HG03045 (cell line): ENCODE measurements around the gene CRLF1.

Source experiments
- ATAC-seq: cut with Tn5 transposase; IDR thresholded peaks from one replicate; pipeline ENCODE4 v1.9.1; 2021; ENCODE audit warnings: mild to moderate bottlenecking, moderate library complexity; ENCODE audit not compliant: unreplicated experiment

CRLF1 gene

GRCh38 chr19:18636969-18637629, 30.5 kb upstream of the CRLF1 start, which contains the start of gene KLHL26:
Gene KLHL26 (plus strand): TSS chr19:18637028. CDS start chr19:18637055, 27 bp downstream.
- ATAC-seq, result no peak

- ATAC-seq, result peak; percentile 84
Observed at GRCh38 chr19:18636183-18636968, 29.8 kb upstream of the CRLF1 start.

DNA sequence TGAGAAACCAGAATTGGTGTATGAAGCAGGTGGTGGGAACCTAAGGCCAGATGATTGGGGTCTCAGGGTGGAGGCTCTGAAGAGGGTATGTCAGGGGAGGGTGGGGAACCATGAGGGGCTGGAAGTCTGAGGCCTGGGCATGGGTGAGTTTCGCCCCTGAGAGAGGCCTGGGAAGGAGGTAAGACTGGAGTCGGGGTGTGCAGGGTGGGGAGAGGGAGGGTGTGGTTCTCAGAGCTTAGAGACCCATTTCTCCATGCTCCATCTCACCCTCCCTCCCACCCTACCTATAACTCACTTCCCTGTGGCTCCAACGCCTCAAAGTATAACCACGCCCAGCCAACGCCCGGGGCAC, 29.2 kb upstream of the CRLF1 start:
- no peak for ATAC-seq

DNA sequence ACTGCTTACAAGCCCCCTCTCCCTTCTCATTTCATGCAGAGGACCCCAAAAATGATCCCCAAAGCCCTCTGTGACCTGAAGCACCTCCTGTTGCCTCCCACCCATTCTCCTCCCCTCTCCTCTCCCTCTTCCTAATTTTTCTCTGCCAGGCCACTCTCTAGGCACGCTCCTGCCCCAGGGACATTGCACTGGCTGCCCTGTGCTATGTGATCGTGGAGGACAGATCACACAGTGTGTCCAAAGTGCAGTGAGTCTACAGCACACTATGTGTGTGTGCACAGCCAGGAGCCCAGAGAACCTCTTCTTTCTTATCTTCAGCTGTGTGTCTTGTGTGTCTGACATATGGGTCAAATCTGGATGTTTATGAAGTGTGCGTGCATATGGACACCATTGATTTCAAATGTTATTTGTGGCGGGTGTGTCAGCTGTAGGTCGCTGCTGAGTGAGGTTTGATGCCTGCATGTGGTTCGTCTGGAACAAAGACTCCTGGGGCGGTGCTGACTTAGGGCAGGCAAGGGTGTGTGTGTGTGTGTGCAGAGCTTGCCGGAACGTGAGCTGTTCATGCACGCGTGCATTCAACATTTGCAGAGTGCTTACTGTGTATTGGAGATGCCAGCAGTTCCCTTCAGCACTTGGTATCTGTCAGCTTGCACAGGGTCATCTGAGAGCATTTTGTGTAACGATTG, 28.2 kb upstream of the CRLF1 start:
- ATAC-seq, result no peak

DNA sequence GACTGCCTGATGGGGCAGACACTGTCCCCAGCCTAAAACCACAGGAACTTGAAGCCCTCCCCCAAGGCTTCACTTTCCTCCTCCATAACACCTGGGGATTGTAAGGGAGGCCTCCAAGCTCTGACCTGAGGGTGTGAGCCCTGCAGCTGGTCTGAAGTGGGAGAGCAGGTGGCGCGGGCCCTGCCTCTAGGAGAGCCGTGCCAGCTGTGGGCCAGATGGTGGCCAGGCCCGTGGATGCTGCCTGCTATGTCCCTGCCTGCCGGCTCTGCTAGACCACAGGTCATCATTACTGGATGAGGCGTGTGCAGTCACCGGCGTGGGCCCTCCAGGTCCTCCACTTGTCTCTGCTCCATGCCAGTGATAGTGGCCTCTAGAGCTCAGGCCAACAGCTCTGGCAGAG, 26.7 kb upstream of the CRLF1 start:
- ATAC-seq, result no peak

DNA sequence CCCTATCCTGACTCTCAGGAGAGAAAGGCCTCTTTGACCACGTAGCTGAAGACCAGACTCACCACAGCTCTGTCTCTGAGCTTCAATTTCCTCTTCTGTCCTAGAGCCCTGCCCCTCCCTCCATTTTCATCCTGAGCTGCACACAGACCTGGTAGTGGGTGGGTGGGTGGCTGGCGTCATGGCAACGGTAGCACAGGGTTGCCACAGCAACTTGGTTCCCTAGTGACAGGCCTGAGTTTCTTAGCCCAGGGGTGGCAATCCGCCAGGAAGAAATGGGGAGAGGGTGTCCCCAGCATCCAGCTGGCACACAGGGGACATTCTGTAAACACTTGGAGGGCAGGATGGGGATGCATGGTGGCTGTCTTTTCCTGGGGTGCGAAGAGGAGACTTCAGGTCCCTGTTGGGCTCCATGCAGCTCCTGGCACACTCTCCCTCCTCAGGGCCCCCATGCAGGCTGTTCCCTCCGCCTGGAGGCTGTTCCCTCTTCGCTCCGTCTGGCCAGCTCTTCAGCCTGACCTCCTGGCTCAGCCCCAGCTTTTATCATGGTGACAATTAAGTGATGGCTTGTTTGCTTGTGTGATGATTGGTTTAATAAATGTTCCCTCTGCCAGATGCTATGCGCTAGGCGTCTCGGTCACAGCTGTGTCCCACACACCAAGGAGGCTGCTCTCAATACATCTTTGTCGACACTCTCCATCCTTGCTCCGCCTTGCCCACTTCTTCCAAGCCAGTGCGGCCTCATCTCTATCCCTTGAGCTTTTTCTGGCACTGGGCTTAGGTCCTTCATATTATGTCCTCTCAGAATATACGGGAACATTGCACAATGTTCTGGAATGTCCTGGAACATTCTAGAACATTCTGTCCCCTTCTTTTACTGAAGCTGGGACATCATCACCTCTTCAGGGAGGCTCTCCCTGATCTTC, 22.8 kb upstream of the CRLF1 start:
- no peak for ATAC-seq

GRCh38 chr19:18626906-18627305, 20.3 kb upstream of the CRLF1 start:
- no peak for ATAC-seq

DNA sequence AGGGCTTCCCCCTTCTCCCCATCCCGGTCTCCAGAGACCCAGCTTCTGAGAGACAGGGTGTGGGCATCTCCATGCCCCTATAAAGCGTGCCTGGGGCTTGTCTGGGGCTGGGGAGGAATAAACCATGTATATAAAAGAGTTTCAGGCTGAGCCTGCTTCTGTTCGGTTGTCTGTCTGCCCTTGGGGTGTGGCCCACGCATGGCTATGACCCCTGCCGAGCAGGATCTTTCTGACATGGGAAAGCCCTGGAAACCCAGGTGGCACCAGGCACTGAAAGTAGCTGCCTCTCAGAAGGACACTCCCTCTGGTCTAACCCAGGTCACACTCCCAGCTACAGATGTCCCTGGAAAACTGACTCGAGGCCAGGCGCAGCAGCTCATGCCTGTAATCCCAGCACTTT, 14.3 kb upstream of the CRLF1 start:
- ATAC-seq, result no peak

- ATAC-seq, result no peak
Observed at GRCh38 chr19:18620311-18620710, 13.7 kb upstream of the CRLF1 start.

GRCh38 chr19:18618236-18618635, 11.6 kb upstream of the CRLF1 start:
- no peak for ATAC-seq

DNA sequence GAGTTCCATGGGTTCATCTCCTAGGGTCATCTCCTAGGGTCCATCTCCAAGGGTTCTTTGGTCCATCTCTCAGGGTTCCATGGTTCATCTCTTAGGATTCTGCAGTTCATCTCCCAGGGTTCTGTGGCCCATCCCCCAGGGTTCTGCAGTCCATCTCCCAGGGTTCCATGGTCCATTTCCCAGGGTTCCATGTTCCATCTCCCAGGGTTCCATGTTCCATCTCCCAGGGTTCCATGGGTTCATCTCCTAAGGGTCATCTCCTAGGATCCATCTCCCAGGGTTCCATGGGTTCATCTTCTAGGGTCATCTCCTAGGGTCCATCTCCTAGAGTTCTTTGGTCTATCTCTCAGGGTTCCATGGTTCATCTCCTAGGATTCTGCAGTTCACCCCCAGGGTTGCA, 11.0 kb upstream of the CRLF1 start:
- ATAC-seq, result no peak

GRCh38 chr19:18616023-18616422, 9.4 kb upstream of the CRLF1 start:
- no peak for ATAC-seq

DNA sequence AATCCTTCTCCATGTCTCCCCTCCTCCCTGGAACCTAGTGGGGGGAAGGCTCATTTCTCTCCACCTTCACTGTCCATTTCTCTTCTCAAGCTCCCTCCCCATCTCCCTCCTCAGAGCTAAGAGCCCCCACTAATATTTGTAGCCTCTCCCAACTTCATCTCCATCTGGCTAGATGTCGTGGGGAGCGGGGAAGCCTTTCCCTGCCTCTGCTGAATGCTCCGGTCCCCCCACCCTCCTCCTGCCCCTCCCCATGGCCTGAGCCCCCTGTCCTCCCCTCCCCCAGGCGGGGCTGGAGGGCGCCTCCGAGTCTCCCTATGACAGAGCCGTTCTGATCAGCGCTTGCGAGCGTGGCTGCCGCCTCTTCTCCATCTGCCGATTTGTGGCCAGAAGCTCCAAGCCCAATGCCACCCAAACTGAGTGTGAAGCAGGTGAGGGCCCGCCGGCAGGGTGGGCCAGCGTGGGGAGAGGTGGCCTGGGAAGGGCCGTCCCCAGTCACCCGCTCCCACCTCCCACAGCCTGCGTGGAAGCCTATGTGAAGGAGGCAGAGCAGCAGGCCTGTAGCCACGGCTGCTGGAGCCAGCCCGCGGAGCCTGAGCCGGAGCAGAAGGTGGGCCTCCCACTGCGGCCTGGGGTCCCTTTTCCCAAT, 7.1 kb upstream of the CRLF1 start:
- no peak for ATAC-seq

DNA sequence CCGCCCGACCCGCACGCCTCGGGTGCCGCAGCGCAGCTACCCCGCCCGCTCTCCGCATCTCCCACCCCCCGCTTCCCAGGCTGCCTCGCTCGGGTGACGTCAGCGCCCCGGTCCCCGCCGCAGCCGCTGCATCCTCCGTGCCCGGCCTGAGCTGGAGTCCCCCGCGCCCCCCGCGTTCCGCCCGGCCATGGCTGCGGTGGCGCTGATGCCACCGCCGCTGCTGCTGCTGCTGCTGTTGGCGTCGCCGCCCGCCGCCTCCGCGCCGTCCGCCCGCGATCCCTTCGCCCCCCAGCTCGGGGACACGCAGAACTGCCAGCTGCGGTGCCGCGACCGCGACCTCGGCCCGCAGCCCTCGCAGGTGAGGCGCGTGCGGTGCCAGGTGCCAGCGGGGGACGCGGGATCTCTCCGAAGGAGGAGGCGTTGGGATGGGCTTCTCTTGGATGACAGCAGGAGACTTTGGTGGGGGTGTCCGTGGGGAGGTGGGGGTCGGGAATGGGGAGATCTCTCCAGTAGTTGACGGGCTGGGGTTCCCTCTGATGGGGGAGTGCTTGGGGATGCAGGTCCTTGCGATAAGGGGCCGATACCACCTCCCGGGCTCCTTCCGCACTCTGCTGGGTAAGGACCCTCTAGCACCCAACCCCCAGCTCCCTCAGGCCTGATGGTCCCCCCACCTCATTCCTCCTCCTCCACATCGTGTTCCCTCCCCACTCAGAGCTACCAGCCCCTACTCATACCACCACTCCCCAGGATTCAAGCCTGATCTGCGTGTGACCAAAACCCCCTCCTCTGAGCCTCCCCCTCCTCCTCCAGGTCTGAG, 6.4 kb upstream of the CRLF1 start, which contains the start of gene TMEM59L:
Gene TMEM59L, plus strand, starts transcription at position 99 of the 817 bp plus-strand sequence. Its CDS starts 89 bp downstream, at position 188.
- no peak for ATAC-seq

DNA sequence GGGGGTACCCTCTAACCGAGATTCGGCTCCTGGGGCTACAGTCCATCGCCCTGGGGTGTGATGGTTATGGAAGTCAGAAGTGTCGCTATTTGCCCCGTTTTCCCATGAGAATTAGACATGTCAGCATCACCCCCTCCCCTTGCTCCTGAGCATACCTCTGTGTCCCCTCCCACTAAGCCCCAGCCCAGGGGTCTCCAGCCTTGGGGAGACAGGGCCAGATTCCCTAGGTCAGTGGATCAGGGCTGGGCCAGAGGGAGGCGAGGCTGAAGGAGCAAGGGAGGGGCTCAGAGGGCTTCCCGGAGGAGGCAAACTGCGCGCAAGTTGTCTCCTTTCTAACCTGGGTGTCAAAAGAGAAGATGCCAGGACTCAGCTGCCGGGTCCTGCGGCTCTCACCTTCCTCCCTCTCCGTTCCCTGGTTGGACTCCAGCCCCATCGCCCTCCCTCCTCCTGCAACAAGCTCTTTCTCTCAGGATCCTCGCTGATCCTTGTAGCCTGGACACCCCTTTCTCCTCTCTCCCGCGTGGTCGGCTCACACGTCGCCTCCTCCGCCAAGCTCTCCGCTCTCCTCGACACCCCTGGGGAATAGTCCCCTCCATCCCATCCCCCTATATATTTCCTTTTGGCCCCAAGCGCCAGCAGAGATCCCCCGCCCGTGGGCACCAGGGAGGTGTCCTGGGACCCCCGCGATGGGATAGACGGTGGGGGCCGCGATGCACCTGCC, 5.6 kb upstream of the CRLF1 start:
- no peak for ATAC-seq

GRCh38 chr19:18611327-18612050, 4.9 kb upstream of the CRLF1 start:
- ATAC-seq, result no peak

GRCh38 chr19:18610556-18611326, 4.1 kb upstream of the CRLF1 start:
- no peak for ATAC-seq

DNA sequence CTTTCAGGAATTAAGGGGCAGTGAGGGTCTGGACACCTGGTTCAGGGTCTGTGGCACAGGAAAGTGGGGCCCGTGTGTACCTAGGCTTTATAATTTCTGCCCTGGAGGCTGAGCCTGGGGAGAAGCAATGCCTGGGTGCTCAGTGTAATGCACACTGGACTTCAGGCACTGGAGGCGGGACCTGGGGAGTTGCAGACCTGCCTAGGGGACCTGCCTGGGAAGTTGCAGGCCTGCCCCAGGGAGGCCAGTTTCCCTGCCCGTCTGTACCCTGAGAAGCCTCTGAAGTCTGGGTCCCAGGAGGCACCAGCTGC, 3.6 kb upstream of the CRLF1 start:
- ATAC-seq, result no peak
